Measurements from ENCODE around the gene ZNF638.

ZNF638 gene

GRCh38 chr2:71337776-71338175, 6.2 kb downstream of the ZNF638 start:
- DNase-seq = no peak

- no peak for DNase-seq
Observed at GRCh38 chr2:71339685-71340084, 8.1 kb downstream of the ZNF638 start.

- DNase-seq = no peak
Observed at GRCh38 chr2:71340176-71340575, 8.6 kb downstream of the ZNF638 start.

- no peak for DNase-seq
Observed at GRCh38 chr2:71341645-71342044, 10.1 kb downstream of the ZNF638 start.

- DNase-seq = no peak
Observed at GRCh38 chr2:71346065-71346464, 14.5 kb downstream of the ZNF638 start.

GRCh38 chr2:71347517-71347916, 15.9 kb downstream of the ZNF638 start:
- DNase-seq = no peak

GRCh38 chr2:71348302-71348701, 16.7 kb downstream of the ZNF638 start:
- DNase-seq = no peak

- DNase-seq = no peak
Observed at GRCh38 chr2:71353248-71353647, 21.7 kb downstream of the ZNF638 start.

- DNase-seq = no peak
Observed at GRCh38 chr2:71358931-71359671, 27.5 kb downstream of the ZNF638 start.

GRCh38 chr2:71360434-71360975, 28.9 kb downstream of the ZNF638 start:
- no peak for DNase-seq

- no peak for DNase-seq
Observed at GRCh38 chr2:71361631-71362030, 30.0 kb downstream of the ZNF638 start.

- no peak for DNase-seq
Observed at GRCh38 chr2:71362447-71362846, 30.9 kb downstream of the ZNF638 start.

GRCh38 chr2:71370015-71370414, 38.4 kb downstream of the ZNF638 start:
- no peak for DNase-seq

- DNase-seq = no peak
Observed at GRCh38 chr2:71372042-71372441, 40.5 kb downstream of the ZNF638 start.

- no peak for DNase-seq
Observed at GRCh38 chr2:71379086-71379485, 47.5 kb downstream of the ZNF638 start.

GRCh38 chr2:71380665-71381064, 49.1 kb downstream of the ZNF638 start:
- no peak for DNase-seq

GRCh38 chr2:71385012-71385411, 53.4 kb downstream of the ZNF638 start:
- DNase-seq = no peak

- no peak for DNase-seq
Observed at GRCh38 chr2:71388214-71388613, 56.6 kb downstream of the ZNF638 start.

GRCh38 chr2:71389384-71390072, 57.9 kb downstream of the ZNF638 start:
- no peak for DNase-seq

- DNase-seq = no peak
Observed at GRCh38 chr2:71393216-71393615, 61.6 kb downstream of the ZNF638 start.

- no peak for DNase-seq
Observed at GRCh38 chr2:71395471-71395870, 63.9 kb downstream of the ZNF638 start.

GRCh38 chr2:71402427-71402826, 70.8 kb downstream of the ZNF638 start:
- no peak for DNase-seq

- no peak for DNase-seq
Observed at GRCh38 chr2:71409611-71410010, 78.0 kb downstream of the ZNF638 start.

GRCh38 chr2:71410696-71411095, 79.1 kb downstream of the ZNF638 start:
- DNase-seq = no peak

Measured in NCI-H510A (cell line).